Measurements from ENCODE around the gene REV1.

Gene REV1

DNA sequence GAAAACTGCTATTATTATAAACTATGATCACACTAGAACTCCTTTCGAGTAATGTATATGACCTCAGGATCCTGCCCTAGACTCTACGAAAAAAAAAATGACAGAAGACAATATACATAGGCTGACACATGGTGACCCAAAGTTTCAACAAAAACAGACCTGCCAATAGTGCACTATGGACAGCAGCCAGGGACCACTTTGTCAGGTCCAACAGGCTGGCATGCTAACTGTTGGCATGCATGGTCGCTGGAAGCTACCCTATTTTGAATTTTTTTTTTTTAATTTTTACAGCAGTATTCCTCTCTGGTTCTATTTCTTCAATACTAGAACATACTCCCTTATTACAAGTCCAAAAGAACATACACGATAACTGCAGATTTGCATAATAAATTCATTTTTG lies 38.1 kb downstream of the REV1 start:
- Histone ChIP-seq H3K4me1 (ENCODE audit: insufficient read depth, low read length, severe bottlenecking) (no peaks in the 10 kb centered on the region), H3K4me2 (ENCODE audit: low read length) (no peak overlapping the region), H3K36me3 (ENCODE audit: insufficient read depth, low read length) (peaks cover 86% of the 10 kb centered on the region), H2AFZ (ENCODE audit: low read length) (no peak overlapping the region), H3K27ac (ENCODE audit: low read depth, low read length, poor library complexity, severe bottlenecking) (no peak overlapping the region), H3K79me2 (ENCODE audit: insufficient read depth, low read length) (0 out of 2 replicates have a peak, but pooled peaks cover 14% of the 10 kb centered on the region), H3K4me3 (ENCODE audit: low read depth, low read length, poor library complexity, severe bottlenecking) (no peak overlapping the region), H3K9me3 (ENCODE audit: low read length) (no peaks in the 10 kb centered on the region), H3F3A (ENCODE audit: insufficient read depth, low read length) (no peaks in the 10 kb centered on the region), H3K9me2 (ENCODE audit: low read depth, low read length) (no peaks in the 10 kb centered on the region), H3K9ac (ENCODE audit: low read length) (no peak overlapping the region), H3K27me3 (ENCODE audit: insufficient read depth, low read length) (no peaks in the 10 kb centered on the region), H4K20me1 (ENCODE audit: insufficient read depth, low read length) (no peaks in the 10 kb centered on the region)
- TF ChIP-seq EZH2 (IDR thresholded peaks at IDR 0.05; ENCODE audit: borderline replicate concordance, low read length), result no peak
- TF ChIP-seq, protein P1, sequence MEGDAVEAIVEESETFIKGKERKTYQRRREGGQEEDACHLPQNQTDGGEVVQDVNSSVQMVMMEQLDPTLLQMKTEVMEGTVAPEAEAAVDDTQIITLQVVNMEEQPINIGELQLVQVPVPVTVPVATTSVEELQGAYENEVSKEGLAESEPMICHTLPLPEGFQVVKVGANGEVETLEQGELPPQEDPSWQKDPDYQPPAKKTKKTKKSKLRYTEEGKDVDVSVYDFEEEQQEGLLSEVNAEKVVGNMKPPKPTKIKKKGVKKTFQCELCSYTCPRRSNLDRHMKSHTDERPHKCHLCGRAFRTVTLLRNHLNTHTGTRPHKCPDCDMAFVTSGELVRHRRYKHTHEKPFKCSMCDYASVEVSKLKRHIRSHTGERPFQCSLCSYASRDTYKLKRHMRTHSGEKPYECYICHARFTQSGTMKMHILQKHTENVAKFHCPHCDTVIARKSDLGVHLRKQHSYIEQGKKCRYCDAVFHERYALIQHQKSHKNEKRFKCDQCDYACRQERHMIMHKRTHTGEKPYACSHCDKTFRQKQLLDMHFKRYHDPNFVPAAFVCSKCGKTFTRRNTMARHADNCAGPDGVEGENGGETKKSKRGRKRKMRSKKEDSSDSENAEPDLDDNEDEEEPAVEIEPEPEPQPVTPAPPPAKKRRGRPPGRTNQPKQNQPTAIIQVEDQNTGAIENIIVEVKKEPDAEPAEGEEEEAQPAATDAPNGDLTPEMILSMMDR (IDR thresholded peaks at IDR 0.05; ENCODE audit: low read length), result no peak

DNA sequence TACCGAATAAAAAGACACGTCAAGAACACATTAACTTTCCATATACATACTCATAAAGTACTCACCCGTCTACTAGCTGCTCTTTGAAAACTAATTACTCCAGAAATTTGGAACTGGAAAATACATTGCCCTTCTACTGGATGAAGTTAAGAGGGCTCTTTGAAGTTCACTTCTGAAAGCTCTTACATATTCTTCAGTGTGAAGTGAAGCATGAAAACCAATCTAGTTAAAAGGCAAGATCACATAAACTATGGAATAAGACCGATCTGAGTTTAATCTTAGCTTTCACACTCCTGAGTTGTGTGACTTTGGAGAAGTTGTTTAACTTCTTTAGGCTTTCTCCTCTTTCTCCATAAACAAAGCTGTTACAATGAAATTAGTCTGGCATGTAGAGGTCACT lies 38.5 kb downstream of the REV1 start:
- no peak overlapping the region for H2AFZ ChIP-seq (ENCODE audit: low read length)
- H3K4me2 ChIP-seq (ENCODE audit: low read length), result no peak overlapping the region
- no peak for TF ChIP-seq EZH2 (IDR thresholded peaks at IDR 0.05; ENCODE audit: borderline replicate concordance, low read length)
- TF ChIP-seq, protein P1 (IDR thresholded peaks at IDR 0.05; ENCODE audit: low read length), result no peak
- H3K9ac ChIP-seq (ENCODE audit: low read length), result no peak overlapping the region
- H4K20me1 ChIP-seq (ENCODE audit: insufficient read depth, low read length), result no peaks in the 10 kb centered on the region
- H3K79me2 ChIP-seq (ENCODE audit: insufficient read depth, low read length), result 0 out of 2 replicates have a peak, but pooled peaks cover 14% of the 10 kb centered on the region
- H3K4me1 ChIP-seq (ENCODE audit: insufficient read depth, low read length, severe bottlenecking), result peaks cover under 1% of the 10 kb centered on the region
- H3K27me3 ChIP-seq (ENCODE audit: insufficient read depth, low read length), result no peaks in the 10 kb centered on the region
- H3F3A ChIP-seq (ENCODE audit: insufficient read depth, low read length), result no peaks in the 10 kb centered on the region
- no peak overlapping the region for H3K27ac ChIP-seq (ENCODE audit: low read depth, low read length, poor library complexity, severe bottlenecking)
- H3K9me2 ChIP-seq (ENCODE audit: low read depth, low read length), result no peaks in the 10 kb centered on the region
- H3K36me3 ChIP-seq (ENCODE audit: insufficient read depth, low read length), result peaks cover 83% of the 10 kb centered on the region
- no peak overlapping the region for H3K4me3 ChIP-seq (ENCODE audit: low read depth, low read length, poor library complexity, severe bottlenecking)
- H3K9me3 ChIP-seq (ENCODE audit: low read length), result no peaks in the 10 kb centered on the region

DNA sequence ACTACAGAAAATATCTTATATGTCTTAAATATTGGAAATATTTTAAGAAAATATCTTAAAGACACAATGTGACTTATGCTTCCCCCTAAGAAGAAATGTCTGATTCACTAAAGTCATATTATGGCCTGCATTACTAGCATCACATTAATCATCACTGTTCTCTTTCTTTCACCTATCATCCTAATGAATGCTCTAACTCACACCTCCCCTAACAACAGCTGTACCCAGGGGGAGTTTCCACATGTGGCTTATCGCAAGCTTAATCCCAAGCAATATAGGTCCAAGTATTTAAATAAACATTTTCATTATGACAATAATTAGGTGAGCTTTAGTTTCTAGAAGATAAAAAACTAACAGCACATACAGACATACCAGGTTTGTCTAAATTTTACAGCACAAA lies 39.6 kb downstream of the REV1 start:
- Histone ChIP-seq H3K4me1 (ENCODE audit: insufficient read depth, low read length, severe bottlenecking) (peaks cover 3% of the 10 kb centered on the region), H4K20me1 (ENCODE audit: insufficient read depth, low read length) (no peaks in the 10 kb centered on the region), H3K4me3 (ENCODE audit: low read depth, low read length, poor library complexity, severe bottlenecking) (no peak overlapping the region), H2AFZ (ENCODE audit: low read length) (no peak overlapping the region), H3K4me2 (ENCODE audit: low read length) (no peak overlapping the region), H3K79me2 (ENCODE audit: insufficient read depth, low read length) (peaks cover 9% of the 10 kb centered on the region; the same call in 1 of the 2 replicates), H3K9me3 (ENCODE audit: low read length) (no peaks in the 10 kb centered on the region), H3K27me3 (ENCODE audit: insufficient read depth, low read length) (no peaks in the 10 kb centered on the region), H3K9me2 (ENCODE audit: low read depth, low read length) (no peaks in the 10 kb centered on the region), H3K36me3 (ENCODE audit: insufficient read depth, low read length) (peaks cover 83% of the 10 kb centered on the region), H3K9ac (ENCODE audit: low read length) (no peak overlapping the region), H3F3A (ENCODE audit: insufficient read depth, low read length) (no peaks in the 10 kb centered on the region), H3K27ac (ENCODE audit: low read depth, low read length, poor library complexity, severe bottlenecking) (no peak overlapping the region)
- TF ChIP-seq, protein P1 (IDR thresholded peaks at IDR 0.05; ENCODE audit: low read length), result no peak
- TF ChIP-seq EZH2 (IDR thresholded peaks at IDR 0.05; ENCODE audit: borderline replicate concordance, low read length), result no peak

Measured in OCI-LY1 (cell line).